ENCODE measurements around the gene DDX1.

Gene DDX1

DNA sequence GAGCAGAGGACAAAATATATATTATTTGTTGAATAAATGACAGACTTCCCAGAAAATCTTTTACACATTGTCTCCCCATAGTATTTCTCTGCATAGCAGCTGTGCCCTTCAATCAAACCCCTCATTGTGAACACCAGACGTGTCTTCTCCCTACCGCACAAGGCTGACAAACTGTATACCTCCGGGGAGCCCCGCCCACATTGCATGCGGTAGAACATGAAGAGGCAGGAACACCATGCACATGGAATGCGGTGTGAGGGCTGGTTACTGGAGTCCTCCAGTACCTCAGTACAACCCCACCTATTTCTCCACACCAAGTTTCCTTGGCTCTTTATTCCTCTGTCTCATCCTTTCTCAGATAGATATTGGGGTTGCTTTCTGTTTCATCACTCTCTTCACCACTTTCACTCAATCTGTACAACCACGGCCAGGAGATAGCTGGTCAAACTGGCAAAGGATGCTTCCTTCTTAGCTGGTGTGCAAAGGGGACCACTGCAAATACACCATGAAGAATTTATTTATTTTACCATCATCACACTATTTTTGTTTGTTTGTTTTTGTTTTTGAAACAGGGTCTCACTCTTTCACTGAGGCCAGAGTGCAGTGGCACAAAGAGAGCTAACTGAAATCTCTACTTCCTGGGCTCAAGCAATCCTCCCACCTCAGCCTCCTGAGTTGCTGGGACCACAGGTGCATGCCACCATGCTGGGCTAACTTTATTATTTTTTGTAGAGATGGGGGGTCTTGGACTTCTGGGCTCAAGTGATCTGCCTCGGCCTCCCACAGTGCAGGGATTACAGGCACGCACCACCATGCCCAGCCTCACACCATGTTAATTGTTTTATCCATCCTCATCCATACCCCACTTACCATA, 28.2 kb upstream of the DDX1 start:
- no peak for DNase-seq

DNA sequence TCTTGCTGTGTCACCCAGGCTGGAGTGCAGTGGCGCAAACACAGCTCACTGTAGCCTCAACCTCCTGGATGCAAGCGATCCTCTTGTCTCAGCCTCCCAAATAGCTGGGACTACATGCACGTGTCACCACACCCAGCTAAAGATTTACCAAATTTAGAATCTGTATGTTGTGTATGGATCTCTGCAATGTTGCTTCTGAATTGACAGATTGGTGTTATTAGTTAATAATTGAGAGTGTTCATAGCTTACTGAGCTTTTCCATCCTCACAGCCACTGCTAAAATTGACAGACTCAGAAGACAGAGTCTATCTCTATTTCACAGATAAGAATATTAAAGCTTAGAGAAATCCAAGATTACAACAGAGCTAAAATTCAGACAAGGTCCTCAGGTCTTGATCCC, 26.3 kb upstream of the DDX1 start:
- no peak for DNase-seq

DNA sequence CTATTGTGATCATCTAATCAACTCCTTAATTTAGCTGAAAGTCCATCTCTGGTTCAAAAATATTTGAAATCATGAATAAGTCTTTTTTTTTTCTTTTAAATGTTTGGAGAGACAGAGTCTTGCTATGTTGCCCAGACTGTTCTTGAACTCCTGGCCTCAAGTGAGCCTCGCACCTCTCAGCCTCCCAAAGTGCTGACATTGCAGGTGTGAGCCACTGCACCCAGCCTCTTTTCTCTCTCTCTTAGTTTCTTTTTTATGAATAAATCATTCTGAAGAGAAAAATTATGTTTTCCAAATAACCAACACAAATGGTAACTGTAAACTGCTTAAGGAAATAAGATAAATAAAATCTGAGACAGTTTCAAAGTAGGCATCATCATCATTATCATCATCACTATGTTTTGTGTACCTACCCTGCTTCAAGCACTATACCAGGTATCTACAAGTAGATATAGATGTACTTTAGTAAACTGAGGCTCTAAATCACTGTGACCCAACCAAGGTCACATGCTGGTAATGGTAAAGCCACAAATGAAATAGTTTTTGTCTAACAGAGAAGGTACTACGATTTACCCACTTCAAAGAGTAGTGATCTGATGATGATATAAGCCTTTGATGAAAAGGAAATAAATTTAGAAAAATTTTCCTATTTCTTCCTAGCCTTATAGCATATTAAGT, 25.5 kb upstream of the DDX1 start:
- no peak for DNase-seq

DNA sequence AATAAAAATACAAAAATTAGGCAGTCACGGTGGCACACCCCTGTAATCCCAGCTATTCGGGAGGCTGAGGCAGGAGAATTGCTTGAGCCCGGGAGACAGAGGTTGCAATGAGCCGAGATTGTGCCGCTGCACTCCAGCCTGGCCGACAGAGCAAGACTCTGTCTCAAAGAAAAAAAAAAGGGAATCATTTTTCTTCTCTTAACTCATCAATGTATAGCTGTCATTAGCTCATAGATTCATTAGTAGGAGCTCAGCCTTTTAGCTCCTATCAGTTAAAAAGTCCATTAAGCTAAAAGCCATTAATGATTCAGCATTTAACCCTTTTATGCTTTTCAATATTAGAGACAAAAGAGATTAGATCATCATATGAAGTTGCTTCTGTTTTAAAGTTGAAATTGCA, 24.8 kb upstream of the DDX1 start:
- no peak for DNase-seq

DNA sequence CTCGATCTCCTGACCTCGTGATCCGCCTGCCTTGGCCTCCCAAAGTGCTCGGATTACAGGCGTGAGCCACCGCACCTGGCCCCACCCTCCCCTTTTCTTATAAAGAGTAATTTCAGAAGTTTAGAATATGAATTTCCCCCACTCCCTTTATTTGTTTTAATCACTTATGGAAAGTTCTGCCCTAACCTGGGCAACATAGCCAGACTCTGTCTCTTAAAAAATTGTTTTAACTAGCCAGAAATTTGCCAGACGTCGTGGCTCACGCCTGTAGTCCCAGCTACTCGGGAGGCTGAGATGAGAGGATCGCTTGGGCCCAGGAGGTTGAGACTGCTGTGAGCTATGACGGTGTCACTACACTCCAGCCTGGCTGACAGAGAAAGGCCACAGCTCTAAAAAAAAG, 22.8 kb upstream of the DDX1 start:
- DNase-seq, result no peak

DNA sequence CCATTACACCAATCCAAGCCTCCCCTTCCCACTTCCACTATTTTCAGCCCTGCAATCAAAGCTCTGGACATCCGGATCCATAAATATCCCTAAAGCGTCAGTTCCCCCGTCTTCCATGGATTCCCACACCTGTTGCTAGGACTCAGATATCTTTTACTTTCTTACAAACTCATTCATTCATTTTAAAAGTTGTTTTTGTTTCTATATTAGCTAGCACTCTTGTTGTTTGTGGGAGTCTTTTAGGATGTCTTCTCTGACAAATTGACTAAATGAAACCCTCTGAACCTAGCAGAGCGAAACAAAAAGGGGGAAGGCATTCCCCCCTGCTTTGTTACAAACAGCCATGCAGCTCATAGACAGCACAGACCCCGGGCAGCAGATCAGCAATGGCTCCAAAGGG, 21.6 kb upstream of the DDX1 start:
- DNase-seq, result no peak

DNA sequence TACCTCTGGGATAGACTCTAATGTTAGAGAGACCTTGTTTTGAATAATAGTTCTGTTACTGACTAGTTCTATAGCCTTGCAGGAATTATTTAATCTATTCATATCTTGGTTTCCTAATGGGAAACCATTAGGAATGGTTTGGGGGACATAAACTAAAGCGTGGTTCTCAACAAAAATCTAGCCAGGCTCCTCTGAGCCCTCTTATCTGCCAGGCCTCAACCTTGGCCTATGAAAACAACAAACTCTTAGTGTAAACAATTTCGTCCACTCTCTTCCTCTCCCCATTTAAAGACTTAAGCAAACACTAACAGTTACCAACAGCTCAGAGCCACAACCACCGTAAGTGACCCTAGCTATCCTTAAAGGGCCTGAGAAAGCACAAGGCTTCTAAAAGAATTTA, 19.9 kb upstream of the DDX1 start:
- no peak for DNase-seq

DNA sequence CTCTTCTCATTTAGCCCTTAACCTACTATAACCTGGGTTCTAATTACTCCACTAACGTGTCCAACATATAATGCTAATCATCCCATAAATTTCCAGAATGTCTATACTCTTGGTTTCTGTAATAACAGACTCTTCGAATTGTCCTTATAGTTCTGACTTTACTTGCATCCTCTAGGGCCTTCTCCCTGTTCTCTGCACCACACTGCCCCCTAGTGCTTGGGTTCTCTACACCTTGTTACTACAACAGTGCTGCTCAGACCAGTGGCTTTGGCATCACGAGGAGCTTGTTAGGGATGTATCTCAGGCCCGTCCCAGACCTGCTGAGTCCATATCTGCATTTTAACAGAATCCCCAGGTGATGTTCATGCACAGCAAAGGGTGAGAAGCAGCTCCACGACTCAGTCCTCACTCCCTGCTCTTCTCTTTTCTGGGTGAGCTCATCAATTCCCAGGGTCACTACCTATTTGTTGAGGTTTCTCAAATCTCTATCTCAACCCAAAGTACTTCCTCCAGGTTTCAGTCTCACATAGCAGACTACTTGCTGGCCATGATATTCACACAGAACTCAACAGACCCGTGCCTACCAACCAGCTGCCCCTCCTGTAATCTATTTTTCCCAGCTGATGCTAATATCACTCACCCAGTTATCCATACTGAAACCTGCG, 14.5 kb upstream of the DDX1 start:
- DNase-seq, result peak; percentile 64

DNA sequence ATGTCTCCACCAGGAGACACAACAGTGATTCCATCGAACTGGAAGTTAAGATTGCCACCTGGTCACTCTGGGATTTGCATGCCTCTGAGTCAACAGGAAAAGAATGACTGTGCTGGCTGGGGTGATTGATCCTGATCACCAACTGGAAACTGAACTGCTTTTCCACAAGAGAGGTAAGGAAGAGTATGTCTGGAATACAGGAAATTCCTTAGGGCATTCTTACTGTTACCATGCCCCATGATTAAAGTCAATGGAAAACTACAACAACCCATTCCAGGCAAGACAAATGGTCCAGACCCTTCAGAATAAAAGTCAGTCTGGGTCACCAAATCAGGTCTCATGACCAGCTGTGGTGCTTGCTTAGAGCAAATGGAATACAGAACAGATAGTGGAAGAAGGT, 12.0 kb upstream of the DDX1 start:
- peak; percentile 39 for DNase-seq

DNA sequence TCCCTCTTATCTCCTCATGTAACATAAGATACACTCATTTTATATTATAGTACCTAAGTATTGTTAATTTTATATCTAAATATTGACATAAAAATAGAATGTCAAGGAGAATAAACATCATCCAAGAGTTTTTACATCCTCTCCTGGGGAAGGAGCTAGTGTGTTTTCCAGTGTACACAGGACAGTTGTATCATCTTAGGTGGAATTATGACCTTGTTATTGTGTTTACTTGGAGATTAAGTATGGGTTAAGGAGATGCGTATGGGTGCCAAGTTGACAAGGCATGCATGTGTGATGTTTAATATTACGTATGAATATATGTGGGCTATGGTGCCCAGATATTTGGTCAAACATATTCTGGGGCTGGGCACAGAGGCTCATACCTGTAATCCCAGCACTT, 11.2 kb upstream of the DDX1 start:
- DNase-seq, result no peak

DNA sequence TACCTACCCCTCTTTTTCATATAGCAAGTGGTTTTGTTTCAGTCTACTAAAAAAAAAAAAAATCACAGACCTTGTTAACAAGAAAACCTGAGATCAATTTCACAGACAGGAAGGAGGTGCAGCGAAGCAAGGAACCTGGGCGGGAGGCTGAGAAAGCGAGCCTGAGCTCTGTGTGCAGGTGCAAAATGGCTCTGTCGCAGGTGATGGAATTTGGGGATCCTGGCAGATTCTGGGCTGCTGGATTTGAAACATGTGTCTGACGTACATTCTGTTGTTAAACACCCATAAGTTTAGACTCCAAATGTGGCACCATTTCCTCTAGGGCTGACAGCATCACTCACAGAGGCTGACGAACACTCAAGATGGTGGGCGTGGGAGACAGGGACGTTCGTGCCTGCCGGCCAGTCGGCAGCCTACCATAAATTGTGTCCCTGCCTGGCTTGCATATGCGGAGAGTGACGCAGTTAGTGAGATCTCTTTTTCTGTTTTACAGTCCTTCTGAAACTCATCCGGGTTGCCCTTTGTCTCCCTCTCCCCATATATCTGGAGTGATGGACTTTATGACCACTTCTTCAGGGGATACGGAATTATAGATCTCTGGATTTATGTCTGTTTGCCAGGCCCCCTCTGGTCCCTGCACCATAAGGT, 8.8 kb upstream of the DDX1 start:
- no peak for DNase-seq

DNA sequence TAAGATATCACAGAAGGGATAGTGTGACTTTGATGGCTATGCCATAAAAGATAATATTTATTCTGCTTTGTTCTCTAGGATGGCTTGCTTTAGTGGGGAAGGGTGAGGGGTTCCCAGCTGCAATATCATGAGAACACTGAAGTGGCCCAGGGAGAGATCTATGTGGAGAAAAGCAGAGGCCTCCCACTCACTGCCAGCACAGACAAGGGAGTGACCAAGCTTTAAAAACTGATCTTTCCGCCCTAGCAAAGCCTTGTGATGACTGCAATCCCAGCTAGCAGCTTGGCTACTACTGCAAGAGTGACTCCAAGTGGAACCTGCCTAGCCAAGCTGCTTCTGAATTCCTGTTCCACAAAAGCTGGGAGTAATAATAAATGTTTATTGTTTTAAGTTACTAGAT, 7.8 kb upstream of the DDX1 start:
- DNase-seq, result no peak

DNA sequence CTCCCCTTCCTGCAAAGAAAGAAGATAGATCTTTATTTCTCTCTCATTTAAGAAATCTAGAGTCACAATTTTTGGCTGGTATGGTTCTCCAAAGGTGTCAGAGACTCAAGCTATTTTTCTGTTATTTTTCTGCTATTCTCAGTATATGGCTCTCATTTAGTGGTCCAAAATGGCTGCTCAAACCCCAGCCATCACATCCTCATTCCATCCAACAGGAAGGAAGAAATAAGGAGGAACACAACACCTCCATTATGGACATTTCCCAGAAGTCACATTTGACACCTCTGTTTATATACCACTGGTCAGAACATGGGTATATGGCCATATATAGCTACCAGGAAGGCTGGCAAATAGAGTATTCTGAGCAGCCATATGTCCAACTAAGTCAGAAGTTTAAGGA, 7.4 kb upstream of the DDX1 start:
- DNase-seq, result no peak

DNA sequence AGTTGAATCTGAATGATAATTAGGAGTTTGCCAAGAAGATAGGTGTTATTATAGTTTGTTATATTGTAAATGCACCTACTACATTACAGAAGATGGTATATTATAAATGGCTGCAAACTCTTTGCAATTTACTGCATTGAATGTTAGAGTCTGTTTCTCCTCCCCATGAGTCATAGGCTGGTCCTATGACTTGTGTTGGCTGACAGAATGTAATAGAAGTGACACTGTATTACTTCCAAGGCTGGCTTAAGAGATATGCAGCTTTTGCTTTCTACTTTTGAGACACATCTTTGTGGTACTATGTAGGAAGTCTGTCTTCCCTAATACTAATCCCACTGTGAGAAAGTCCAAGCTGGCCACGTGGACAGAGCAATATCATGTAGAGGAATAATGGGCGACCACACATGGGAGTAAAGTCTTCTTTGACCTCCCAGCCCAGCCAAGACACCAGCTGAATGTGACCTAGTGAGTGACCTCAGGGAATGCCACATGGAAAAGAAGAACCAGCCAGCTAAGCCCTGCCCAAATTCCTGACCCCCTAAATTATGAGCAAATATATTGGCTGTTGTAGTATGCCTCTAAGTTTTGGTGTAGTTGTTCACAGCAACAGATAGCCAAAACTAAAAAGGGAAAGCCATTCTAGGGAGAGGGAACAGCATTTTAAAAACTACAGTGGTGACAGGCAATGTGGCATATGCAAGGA, 6.8 kb upstream of the DDX1 start:
- DNase-seq, result peak; percentile 5

DNA sequence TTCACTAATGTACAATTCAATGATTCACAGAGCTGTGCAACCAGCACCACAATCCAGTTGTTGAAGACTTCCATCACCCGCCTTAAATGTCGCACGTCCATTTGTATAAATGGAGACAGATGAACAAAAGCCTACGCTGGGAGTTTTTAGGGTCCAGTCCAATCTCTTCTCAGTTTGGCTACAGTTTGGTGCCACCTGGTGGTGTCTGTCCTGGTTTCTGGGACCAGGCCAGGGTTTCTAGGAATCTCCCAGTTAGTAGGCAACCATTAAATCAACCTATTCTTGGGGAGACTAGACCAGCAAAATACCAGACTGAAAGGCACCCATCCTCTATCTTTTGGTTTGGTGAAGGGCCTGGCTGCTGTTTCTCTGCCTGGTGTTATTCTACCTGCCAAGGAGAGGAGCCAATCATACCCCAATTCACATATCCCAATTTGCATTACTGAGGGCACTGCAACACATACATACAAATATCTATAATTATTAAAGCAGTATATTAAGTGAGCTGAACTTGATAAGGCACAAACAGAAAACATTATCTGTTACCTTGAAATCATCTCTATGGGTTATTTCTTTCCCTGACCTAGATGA, 3.2 kb upstream of the DDX1 start:
- peak; percentile 60 for DNase-seq

DNA sequence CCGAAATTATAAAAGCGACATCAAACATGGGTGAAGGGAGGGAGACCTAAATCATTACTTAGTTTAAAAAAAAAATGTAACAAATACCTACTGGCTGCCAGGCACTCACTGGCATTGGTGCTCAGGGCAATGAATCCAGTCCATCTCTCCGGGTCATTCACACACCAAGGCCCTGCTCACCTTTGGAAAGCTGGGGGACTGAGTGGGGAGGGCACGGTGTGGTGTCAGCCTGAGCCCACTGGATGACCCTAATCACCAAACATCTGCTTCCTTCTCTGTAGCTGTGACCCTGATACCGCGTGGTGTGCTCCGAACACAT, 336 bp upstream of the DDX1 start:
- DNase-seq, result no peak

DNA sequence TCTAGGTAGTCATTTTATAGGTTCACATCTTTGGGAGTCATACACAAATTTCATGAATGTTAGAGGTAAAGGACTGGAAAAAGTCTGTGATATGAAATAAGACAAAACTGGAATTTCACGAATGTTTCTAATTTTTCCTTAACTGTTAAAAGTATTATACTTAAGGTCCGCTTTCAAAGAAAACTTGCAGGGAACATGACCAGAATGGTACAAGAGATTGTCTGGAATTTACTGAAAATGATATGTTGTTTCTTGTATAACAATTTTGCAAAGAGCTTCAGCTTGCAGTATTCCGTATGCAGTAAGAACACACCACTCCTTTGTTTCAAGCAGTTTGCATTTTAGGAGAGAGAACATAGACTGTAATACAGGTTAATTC, 1.6 kb downstream of the DDX1 start:
- DNase-seq, result no peak

DNA sequence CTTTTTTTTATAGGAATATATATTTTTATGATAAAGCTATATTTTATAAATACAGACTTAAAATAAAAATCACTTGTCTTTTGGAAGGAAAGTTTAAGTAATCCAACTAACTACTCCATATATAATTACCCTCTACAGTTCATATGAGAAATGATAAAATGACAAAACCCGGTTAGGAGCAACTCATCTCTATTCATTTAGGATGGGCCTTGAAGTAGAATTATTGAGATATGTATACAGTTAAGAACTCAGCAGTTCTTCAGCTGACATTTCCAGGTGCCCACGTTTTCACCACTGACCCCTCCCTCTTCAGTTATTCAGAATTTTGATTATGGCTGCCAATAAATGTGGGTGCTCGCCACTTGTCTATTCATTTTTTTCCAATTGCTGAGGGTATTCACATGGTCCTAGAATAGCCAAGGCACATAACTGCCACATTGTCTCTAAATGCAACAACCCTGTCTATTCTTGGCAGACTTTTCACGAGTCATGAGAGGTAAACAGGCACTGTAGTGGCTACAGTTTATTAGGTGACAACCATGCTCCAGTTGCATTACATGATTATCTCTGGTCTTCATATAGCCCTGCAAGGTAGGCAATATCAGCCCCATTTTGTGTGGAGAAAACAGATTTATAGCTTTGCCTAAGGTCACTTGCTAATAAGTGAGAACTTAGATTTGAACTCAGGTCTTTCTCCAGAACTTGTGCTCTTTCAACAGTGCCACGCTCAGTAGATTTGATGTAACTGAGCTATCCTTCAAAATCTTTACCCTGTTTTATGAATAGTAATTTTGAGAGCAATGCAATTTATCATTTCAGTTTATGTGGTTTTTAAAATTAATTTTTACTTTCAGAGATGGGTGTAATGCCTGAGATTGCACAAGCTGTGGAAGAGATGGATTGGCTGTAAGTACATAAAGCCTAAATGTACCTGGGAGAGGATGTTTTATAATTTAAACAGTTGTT, 2.9 kb downstream of the DDX1 start:
- no peak for DNase-seq

DNA sequence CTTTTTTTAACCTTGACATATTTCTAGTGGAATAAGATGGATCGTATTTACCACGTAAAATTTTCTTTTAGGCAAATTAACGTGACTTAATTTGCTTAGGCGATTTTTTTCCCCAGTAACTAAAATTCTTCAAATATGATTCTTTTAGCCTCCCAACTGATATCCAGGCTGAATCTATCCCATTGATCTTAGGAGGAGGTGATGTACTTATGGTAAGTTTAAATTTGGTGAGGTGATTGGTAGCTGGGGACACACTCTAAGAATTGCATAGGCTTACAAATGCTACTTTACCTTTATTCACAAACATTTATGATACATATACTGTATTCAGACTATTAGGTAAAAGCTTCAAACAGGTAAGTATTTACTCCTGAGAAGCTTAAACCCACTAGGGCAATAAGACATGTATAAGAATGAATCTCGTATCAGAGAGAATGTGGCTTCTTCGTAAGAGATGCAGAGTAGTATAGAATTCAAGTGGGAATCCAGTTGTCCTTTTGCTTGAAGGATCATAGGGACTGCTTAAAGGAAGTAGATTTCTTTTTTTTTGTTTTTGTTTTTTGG, 3.8 kb downstream of the DDX1 start:
- no peak for DNase-seq

DNA sequence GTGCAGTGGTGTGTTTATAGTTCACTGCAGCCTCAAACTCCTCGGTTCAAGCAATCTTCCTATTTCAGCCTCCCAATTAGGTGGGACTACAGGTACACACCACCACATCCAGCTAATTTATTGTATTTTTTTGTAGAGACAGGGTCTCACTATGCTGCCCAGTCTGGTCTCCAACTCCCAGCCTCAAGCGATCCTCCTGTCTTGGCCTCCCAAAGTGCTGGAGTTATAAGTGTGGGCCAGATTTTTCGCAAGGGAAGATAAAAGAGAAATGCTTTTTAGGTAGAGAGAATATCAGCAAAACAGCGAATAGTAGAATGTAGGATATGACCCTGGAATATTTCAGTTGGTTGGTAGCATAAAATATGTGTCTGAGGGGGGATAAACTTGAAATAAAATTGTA, 4.3 kb downstream of the DDX1 start:
- DNase-seq, result no peak

DNA sequence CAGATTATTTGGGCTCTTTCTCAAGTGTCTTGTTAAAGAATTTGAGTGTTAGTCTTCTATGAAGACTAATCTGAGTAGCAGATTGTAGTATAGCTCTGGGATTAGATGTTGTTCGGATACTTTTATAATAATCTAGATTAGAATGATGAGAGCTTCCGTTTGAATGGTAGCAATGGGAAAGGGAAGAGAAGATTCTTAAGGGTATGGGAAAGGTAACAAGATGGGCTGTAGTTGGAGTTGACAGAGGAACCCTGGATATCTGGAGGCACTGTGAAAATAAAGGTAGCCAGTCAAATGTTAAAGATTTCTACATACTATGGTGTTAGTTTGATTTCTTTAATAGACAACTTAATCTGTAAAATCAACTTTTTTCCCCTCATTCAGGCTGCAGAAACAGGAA, 4.7 kb downstream of the DDX1 start:
- no peak for DNase-seq

All from HCEC 1CT (cell line).